ENCODE data around the gene GAMT.

Gene GAMT

GRCh38 chr19:1399079-1399478, 2.3 kb downstream of the GAMT start:
- no peak for DNase-seq

- DNase-seq: no peak
Measured at GRCh38 chr19:1397838-1398237, 3.5 kb downstream of the GAMT start.

GRCh38 chr19:1396768-1397679, 4.3 kb downstream of the GAMT start:
- DNase-seq: no peak

- no peak for DNase-seq
Measured at GRCh38 chr19:1396019-1396767, 5.1 kb downstream of the GAMT start.

- DNase-seq: no peak
Measured at GRCh38 chr19:1395194-1396018, 5.9 kb downstream of the GAMT start.

GRCh38 chr19:1394252-1395193, 6.8 kb downstream of the GAMT start:
- no peak for DNase-seq

- no peak for DNase-seq
Measured at GRCh38 chr19:1393841-1394240, 7.5 kb downstream of the GAMT start.

- DNase-seq: no peak
Measured at GRCh38 chr19:1392939-1393530, 8.3 kb downstream of the GAMT start.

GRCh38 chr19:1392407-1392806, 8.9 kb downstream of the GAMT start:
- DNase-seq: no peak

- DNase-seq: no peak
Measured at GRCh38 chr19:1390890-1391423, 10.4 kb downstream of the GAMT start.

- DNase-seq: no peak
Measured at GRCh38 chr19:1389033-1389940, 12.1 kb downstream of the GAMT start.

- DNase-seq: no peak
Measured at GRCh38 chr19:1388637-1389026, 12.7 kb downstream of the GAMT start.

- DNase-seq: no peak
Measured at GRCh38 chr19:1387684-1388636, 13.4 kb downstream of the GAMT start.

- DNase-seq: no peak
Measured at GRCh38 chr19:1386945-1387683, 14.2 kb downstream of the GAMT start.

GRCh38 chr19:1385816-1386215, 15.5 kb downstream of the GAMT start:
- DNase-seq: no peak

GRCh38 chr19:1384478-1385110, 16.7 kb downstream of the GAMT start:
- DNase-seq: peak; percentile 8

GRCh38 chr19:1384085-1384462, 17.3 kb downstream of the GAMT start:
- DNase-seq: no peak

Measured in CD4-positive, alpha-beta T cell treated with Interleukin-10 for 1 hour (primary cell).